WTC11 (cell line): ENCODE results near the gene WIZ. TPM values are rescaled to one million over a fixed set of nuclear protein-coding genes. Genes with fewer than 3 reads are reported as not detected.

Experiments
- ATAC-seq: fragments of 200-7000 bp; cut with Tn5 transposase; 2 replicates; pipeline ENCODE4 v1.10.0; 2021; ENCODE audit warnings: mild to moderate bottlenecking, moderate library complexity
- Bru-seq: library from RNA; stranded (reverse); fragments of 400-500 nt; gene quantifications from one replicate; lab custom pipeline; 2021; lab: Mats Ljungman, UMichigan
- CTCF ChIA-PET: fragments of 300-600 bp; sonication (Branson Sonifier 250); formaldehyde crosslinking; loops from one replicate; lab custom pipeline; 2021; ENCODE audit warnings: antibody characterized with exemption; lab: Charles Lee
- POLR2A ChIA-PET: fragments of 350-600 bp; sonication (Branson Sonifier 250); formaldehyde crosslinking; loops from one replicate; lab custom pipeline; 2021; ENCODE audit warnings: antibody characterized with exemption; lab: Charles Lee
- DNase-seq: peaks from one replicate; pipeline ENCODE4 v3.0.0; 2021; ENCODE audit warnings: low spot score
- H3K27ac Mint-ChIP-seq: 2 replicates; pipeline ENCODE4 v1.8.0; 2021; ENCODE audit warnings: mixed read lengths
- H3K27me3 Mint-ChIP-seq: 2 replicates; pipeline ENCODE4 v1.8.0; 2021; ENCODE audit warnings: low read depth, mild to moderate bottlenecking, moderate library complexity, mixed read lengths
- H3K36me3 Mint-ChIP-seq: 2 replicates; pipeline ENCODE4 v1.8.0; 2021; ENCODE audit warnings: mixed read lengths
- H3K4me1 Mint-ChIP-seq: 2 replicates; pipeline ENCODE4 v1.8.0; 2022; ENCODE audit warnings: mixed read lengths
- H3K4me3 Mint-ChIP-seq: 2 replicates; pipeline ENCODE4 v1.8.0; 2021; ENCODE audit warnings: mild to moderate bottlenecking, moderate library complexity, mixed read lengths
- H3K9me3 Mint-ChIP-seq: 2 replicates; pipeline ENCODE4 v1.8.0; 2021; ENCODE audit warnings: mixed read lengths
- CBFB ChIP-seq: sonication (generic); formaldehyde crosslinking; IDR thresholded peaks from 2 replicates; pipeline ENCODE4 v1.8.1; 2022; ENCODE audit warnings: mild to moderate bottlenecking, low read depth, missing genetic modification reagents
- CREB1 ChIP-seq: sonication (generic); formaldehyde crosslinking; IDR thresholded peaks from 2 replicates; pipeline ENCODE4 v1.8.0; 2023; ENCODE audit warnings: mild to moderate bottlenecking, missing genetic modification reagents
- ETV6 ChIP-seq: sonication (generic); formaldehyde crosslinking; IDR thresholded peaks from 2 replicates; pipeline ENCODE4 v1.8.1; 2022; ENCODE audit warnings: mild to moderate bottlenecking, missing genetic modification reagents
- GRHL2 ChIP-seq: fragments of 250-450 bp; sonication (Bioruptor Pico); IDR thresholded peaks from 2 replicates; pipeline ENCODE4 v1.8.0; 2022; ENCODE audit warnings: mild to moderate bottlenecking, moderate library complexity; ENCODE audit not compliant: insufficient replicate concordance, severe bottlenecking
- JUN ChIP-seq: sonication (generic); formaldehyde crosslinking; IDR thresholded peaks from 2 replicates; pipeline ENCODE4 v1.8.0; 2023; ENCODE audit warnings: mild to moderate bottlenecking, missing genetic modification reagents
- SP1 ChIP-seq: sonication (generic); formaldehyde crosslinking; conservative IDR thresholded peaks from 2 replicates; pipeline ENCODE4 v1.8.1; 2022; ENCODE audit warnings: missing genetic modification reagents
- TCF7 ChIP-seq: sonication (generic); formaldehyde crosslinking; IDR thresholded peaks from 2 replicates; pipeline ENCODE4 v1.8.0; 2022; ENCODE audit warnings: mild to moderate bottlenecking, low read depth, missing genetic modification reagents, moderate library complexity
- TP53 ChIP-seq: sonication (generic); formaldehyde crosslinking; IDR thresholded peaks from 2 replicates; pipeline ENCODE4 v1.8.1; 2023; ENCODE audit warnings: mild to moderate bottlenecking, missing genetic modification reagents
- ZNF396 ChIP-seq: fragments of 250-450 bp; sonication (Bioruptor Pico); IDR thresholded peaks from 2 replicates; pipeline ENCODE4 v1.8.0; 2021; ENCODE audit warnings: mild to moderate bottlenecking, moderate library complexity, borderline replicate concordance
- ZNF416 ChIP-seq: fragments of 250-450 bp; sonication (Bioruptor Pico); IDR thresholded peaks from 2 replicates; pipeline ENCODE4 v1.9.0; 2021; ENCODE audit warnings: mild to moderate bottlenecking, inconsistent platforms
- long read RNA-seq, 3 experiments: library from RNA in 1 of 3; library from capped mRNA in 1 of 3; library from polyadenylated mRNA in 1 of 3; unstranded in 2 of 3; stranded (forward) in 1 of 3; transcript quantifications; one replicate each; pipeline ENCODE4 v2.0.0, GENCODE V29; 2021
- total RNA-seq: library from RNA; stranded (reverse); gene quantifications from 3 replicates; pipeline ENCODE4 v1.2.3, GENCODE V29; 2021
- TF ChIP-seq, protein P1 (sequence below): sonication (generic); formaldehyde crosslinking; IDR thresholded peaks from 2 replicates; pipeline ENCODE4 v1.8.1; 2022; ENCODE audit warnings: mild to moderate bottlenecking, missing genetic modification reagents, moderate library complexity, borderline replicate concordance
- TF ChIP-seq, protein P2 (sequence below): sonication (generic); formaldehyde crosslinking; IDR thresholded peaks from 2 replicates; pipeline ENCODE4 v1.8.0; 2022; ENCODE audit warnings: mild to moderate bottlenecking, missing genetic modification reagents
- TF ChIP-seq, protein P3 (sequence below): sonication (generic); formaldehyde crosslinking; IDR thresholded peaks from 2 replicates; pipeline ENCODE4 v1.8.1; 2022; ENCODE audit warnings: mild to moderate bottlenecking, moderate library complexity, missing genetic modification reagents
- TF ChIP-seq, protein P4 (sequence below): fragments of 250-450 bp; sonication (Bioruptor Pico); IDR thresholded peaks from 2 replicates; pipeline ENCODE4 v1.9.0; 2021; ENCODE audit warnings: mild to moderate bottlenecking, borderline replicate concordance
- TF ChIP-seq, protein P5 (sequence below): fragments of 250-450 bp; sonication (Bioruptor Pico); IDR thresholded peaks from 2 replicates; pipeline ENCODE4 v1.9.0; 2021; ENCODE audit warnings: mild to moderate bottlenecking

The WIZ gene, protein sequence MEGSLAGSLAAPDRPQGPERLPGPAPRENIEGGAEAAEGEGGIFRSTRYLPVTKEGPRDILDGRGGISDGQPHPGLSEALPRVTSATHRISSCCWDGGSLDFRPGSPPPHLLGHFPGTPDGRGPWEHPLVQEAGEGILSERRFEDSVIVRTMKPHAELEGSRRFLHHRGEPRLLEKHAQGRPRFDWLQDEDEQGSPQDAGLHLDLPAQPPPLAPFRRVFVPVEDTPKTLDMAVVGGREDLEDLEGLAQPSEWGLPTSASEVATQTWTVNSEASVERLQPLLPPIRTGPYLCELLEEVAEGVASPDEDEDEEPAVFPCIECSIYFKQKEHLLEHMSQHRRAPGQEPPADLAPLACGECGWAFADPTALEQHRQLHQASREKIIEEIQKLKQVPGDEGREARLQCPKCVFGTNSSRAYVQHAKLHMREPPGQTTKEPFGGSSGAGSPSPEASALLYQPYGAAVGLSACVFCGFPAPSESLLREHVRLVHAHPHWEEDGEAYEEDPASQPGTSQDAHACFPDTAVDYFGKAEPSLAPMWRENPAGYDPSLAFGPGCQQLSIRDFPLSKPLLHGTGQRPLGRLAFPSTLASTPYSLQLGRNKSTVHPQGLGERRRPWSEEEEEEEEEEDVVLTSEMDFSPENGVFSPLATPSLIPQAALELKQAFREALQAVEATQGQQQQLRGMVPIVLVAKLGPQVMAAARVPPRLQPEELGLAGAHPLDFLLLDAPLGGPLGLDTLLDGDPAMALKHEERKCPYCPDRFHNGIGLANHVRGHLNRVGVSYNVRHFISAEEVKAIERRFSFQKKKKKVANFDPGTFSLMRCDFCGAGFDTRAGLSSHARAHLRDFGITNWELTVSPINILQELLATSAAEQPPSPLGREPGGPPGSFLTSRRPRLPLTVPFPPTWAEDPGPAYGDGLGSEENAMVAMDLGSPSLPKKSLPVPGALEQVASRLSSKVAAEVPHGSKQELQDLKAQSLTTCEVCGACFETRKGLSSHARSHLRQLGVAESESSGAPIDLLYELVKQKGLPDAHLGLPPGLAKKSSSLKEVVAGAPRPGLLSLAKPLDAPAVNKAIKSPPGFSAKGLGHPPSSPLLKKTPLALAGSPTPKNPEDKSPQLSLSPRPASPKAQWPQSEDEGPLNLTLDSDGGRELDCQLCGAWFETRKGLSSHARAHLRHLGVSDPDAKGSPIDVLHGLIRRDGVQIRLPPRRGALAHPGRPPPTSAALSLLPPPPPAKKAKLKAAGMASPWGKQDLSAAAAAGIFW (N-terminal part only)
- 37.6 to 43.9 TPM (median 40.6 TPM) in 3 replicates for total RNA-seq
- percentile 48 among the genes with signal in this experiment for Bru-seq, nascent RNA
- long read RNA-seq, experiment 1, full-length matches to known transcripts = 15 of 82 reads
- long read RNA-seq, experiment 1, partial matches to known transcripts = 26 of 82 reads
- long read RNA-seq, experiment 1, other reads (novel, unspliced or antisense) = 41 of 82 reads
- long read RNA-seq, experiment 2, full-length matches to known transcripts = 9 of 48 reads
- long read RNA-seq, experiment 2, partial matches to known transcripts = 22 of 48 reads
- long read RNA-seq, experiment 2, other reads (novel, unspliced or antisense) = 17 of 48 reads
- long read RNA-seq, experiment 3 = 0 reads

DNA sequence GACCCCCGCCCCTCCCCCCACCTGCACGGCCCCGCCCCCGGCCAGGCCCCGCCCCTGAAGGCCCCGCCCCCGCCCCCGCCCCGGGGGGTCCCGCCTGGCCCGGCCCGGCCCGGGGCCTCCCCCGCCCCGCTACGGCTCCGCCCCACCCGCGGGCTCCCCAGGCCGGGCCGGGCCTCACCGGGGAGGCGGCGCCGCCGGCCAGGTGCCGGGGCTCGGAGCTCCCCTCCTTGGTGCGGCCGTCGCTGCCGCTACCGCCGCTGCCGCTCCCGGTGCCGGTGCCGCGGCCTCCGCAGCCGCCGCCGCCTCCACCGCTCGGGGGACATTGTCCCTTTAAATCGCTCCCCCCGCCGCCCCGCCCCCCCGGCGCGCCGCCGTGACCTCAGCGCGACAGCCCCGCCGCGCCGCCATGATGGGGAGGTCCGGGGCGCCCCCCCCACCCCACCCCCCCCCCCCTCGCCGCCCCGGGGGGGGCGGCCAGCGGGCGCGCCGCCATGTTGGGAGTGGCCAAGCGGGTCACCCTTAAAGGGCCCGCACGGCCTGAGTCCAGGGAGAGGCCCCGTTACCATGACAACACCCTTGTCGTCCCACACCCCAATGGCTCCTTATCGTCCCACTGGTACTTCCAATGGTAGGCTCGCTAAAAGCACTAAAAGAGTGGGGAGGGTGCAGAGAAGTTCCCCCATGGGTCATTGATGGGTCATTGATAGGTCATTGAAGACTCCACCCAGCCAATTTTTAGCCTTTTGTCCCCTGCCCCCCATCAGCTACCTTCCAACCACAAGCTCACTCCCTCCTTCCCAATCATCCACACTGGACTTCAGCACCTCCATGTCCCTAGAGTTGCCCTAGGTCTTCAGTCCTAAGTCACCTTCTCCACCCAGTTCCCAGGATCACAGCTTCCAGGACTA, at the start of gene WIZ:
WIZ (minus strand) TSS at position 337 of the 908 bp plus-strand sequence. CDS start 1,649 bp downstream, outside the sequence.
- Mint-ChIP-seq H3K9me3 (no peaks in the 10 kb centered on the region), H3K36me3 (no peaks in the 10 kb centered on the region), H3K4me1 (peaks cover 16% of the 10 kb centered on the region), H3K27me3 (peaks cover 43% of the 10 kb centered on the region), H3K4me3 (peak within 1 kb of the TSS; percentile 75), H3K27ac (no peak within 1 kb of the TSS; the same call in 1 of the 2 replicates)
- POLR2A ChIA-PET = interaction anchor here (0.8 kb wide), 1 partner anchor 31 kb away, joined by 4 read pairs; the partner anchor contains the start of gene AKAP8L
- CTCF ChIA-PET = interaction anchor here (3.4 kb wide), 1 partner anchor 30 kb away, joined by 33 read pairs; the partner anchor contains the start of gene AKAP8L
- 0 out of 2 replicates have a peak, but pooled peaks have one; percentile 0 for ATAC-seq
- TF ChIP-seq TCF7 (CRISPR knock-in tag) (no peak), SP1 (CRISPR knock-in tag) (peak; percentile 74)
- TF ChIP-seq, all 79 proteins: peak for 1
- peak; percentile 80 for DNase-seq

DNA sequence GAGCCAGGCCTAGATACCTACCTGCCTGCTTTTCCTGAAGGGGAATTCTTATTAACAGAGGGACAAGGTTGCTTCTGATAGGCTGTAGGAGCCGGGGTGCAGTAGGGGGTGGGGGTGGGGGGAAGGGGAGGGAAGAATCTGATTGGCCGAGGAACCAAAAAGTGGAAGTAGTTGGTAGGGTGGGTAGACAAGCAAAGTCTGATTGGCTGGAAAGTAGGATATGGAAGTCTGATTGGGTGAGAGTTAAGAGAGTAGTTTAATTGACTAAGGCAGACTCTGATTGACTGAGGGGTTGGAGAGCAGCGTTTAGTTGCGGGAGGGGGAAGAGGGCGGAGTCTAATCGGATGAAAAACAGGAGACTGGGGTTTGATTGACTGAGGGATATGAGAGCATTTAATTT, 49.2 kb upstream of the WIZ start:
- H3K27me3 Mint-ChIP-seq = peaks cover 8% of the 10 kb centered on the region
- TF ChIP-seq TP53 (CRISPR knock-in tag) (no peak), CBFB (CRISPR knock-in tag) (no peak), JUN (CRISPR knock-in tag) (no peak), ETV6 (CRISPR knock-in tag) (no peak), GRHL2 (CRISPR knock-in tag) (no peak), ZNF416 (no peak), CREB1 (CRISPR knock-in tag) (no peak)
- TF ChIP-seq, protein P1, sequence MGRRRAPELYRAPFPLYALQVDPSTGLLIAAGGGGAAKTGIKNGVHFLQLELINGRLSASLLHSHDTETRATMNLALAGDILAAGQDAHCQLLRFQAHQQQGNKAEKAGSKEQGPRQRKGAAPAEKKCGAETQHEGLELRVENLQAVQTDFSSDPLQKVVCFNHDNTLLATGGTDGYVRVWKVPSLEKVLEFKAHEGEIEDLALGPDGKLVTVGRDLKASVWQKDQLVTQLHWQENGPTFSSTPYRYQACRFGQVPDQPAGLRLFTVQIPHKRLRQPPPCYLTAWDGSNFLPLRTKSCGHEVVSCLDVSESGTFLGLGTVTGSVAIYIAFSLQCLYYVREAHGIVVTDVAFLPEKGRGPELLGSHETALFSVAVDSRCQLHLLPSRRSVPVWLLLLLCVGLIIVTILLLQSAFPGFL (CRISPR knock-in tag) = no peak
- H3K4me3 Mint-ChIP-seq = no peak overlapping the region
- peaks cover 9% of the 10 kb centered on the region for H3K9me3 Mint-ChIP-seq
- no peaks in the 10 kb centered on the region for H3K36me3 Mint-ChIP-seq
- DNase-seq (peak; percentile 30), ATAC-seq (peak; percentile 62)
- ChIA-PET POLR2A (no interaction called here), CTCF (no interaction called here)
- H3K4me1 Mint-ChIP-seq = peaks cover 4% of the 10 kb centered on the region
- H3K27ac Mint-ChIP-seq = no peak overlapping the region

DNA sequence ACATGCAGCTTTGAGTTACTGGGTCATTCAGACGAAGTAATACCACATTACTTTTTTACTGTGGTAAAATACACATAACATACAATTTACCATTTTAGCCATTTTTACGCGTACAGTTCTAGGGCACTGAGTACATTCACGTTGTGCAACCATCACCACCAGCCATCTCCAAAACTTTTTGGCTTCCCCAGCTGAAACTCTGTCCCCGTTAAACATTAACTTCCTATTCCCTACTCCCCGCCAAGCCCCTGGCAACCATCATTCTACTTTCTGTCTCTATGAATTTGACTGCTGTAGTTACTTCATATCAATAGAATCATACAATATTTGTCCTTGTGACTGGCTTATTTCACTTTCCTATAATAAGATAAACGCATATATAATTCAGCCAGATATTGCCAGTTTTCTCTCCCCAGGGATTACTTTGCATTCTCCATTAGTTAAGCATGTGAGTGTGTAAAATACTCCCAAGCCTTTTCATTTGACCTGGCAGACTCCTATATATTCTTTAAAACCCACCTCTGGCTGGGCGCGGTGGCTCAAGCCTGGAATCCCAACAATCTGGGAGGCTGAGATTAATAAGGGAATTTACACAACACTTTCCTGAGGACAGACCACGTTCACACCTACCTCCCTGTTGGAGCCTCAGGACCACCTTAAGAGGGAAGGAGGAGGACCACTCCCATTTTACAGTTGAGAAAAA, 48.6 kb upstream of the WIZ start:
- no peak overlapping the region for H3K4me3 Mint-ChIP-seq
- H3K4me1 Mint-ChIP-seq = peaks cover 4% of the 10 kb centered on the region
- ChIA-PET POLR2A (no interaction called here), CTCF (interaction anchor here (1.2 kb wide), 1 partner anchor 57 kb away, joined by 3 read pairs; no protein-coding TSS in a partner anchor)
- H3K9me3 Mint-ChIP-seq = peaks cover 11% of the 10 kb centered on the region
- no peaks in the 10 kb centered on the region for H3K36me3 Mint-ChIP-seq
- no peak overlapping the region for H3K27ac Mint-ChIP-seq
- ATAC-seq (no peak), DNase-seq (no peak)
- peaks cover 10% of the 10 kb centered on the region for H3K27me3 Mint-ChIP-seq
- TF ChIP-seq, protein P2, sequence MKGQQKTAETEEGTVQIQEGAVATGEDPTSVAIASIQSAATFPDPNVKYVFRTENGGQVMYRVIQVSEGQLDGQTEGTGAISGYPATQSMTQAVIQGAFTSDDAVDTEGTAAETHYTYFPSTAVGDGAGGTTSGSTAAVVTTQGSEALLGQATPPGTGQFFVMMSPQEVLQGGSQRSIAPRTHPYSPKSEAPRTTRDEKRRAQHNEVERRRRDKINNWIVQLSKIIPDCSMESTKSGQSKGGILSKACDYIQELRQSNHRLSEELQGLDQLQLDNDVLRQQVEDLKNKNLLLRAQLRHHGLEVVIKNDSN (CRISPR knock-in tag) = no peak
- TF ChIP-seq, protein P3, sequence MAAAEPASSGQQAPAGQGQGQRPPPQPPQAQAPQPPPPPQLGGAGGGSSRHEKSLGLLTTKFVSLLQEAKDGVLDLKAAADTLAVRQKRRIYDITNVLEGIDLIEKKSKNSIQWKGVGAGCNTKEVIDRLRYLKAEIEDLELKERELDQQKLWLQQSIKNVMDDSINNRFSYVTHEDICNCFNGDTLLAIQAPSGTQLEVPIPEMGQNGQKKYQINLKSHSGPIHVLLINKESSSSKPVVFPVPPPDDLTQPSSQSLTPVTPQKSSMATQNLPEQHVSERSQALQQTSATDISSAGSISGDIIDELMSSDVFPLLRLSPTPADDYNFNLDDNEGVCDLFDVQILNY (CRISPR knock-in tag) = no peak
- TF ChIP-seq ZNF396 (CRISPR knock-in tag) = no peak
- TF ChIP-seq, protein P4, sequence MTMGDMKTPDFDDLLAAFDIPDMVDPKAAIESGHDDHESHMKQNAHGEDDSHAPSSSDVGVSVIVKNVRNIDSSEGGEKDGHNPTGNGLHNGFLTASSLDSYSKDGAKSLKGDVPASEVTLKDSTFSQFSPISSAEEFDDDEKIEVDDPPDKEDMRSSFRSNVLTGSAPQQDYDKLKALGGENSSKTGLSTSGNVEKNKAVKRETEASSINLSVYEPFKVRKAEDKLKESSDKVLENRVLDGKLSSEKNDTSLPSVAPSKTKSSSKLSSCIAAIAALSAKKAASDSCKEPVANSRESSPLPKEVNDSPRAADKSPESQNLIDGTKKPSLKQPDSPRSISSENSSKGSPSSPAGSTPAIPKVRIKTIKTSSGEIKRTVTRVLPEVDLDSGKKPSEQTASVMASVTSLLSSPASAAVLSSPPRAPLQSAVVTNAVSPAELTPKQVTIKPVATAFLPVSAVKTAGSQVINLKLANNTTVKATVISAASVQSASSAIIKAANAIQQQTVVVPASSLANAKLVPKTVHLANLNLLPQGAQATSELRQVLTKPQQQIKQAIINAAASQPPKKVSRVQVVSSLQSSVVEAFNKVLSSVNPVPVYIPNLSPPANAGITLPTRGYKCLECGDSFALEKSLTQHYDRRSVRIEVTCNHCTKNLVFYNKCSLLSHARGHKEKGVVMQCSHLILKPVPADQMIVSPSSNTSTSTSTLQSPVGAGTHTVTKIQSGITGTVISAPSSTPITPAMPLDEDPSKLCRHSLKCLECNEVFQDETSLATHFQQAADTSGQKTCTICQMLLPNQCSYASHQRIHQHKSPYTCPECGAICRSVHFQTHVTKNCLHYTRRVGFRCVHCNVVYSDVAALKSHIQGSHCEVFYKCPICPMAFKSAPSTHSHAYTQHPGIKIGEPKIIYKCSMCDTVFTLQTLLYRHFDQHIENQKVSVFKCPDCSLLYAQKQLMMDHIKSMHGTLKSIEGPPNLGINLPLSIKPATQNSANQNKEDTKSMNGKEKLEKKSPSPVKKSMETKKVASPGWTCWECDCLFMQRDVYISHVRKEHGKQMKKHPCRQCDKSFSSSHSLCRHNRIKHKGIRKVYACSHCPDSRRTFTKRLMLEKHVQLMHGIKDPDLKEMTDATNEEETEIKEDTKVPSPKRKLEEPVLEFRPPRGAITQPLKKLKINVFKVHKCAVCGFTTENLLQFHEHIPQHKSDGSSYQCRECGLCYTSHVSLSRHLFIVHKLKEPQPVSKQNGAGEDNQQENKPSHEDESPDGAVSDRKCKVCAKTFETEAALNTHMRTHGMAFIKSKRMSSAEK (CRISPR knock-in tag) = no peak
- TF ChIP-seq, protein P5, sequence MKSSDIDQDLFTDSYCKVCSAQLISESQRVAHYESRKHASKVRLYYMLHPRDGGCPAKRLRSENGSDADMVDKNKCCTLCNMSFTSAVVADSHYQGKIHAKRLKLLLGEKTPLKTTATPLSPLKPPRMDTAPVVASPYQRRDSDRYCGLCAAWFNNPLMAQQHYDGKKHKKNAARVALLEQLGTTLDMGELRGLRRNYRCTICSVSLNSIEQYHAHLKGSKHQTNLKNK (CRISPR knock-in tag) = no peak
